H9 (cell line): ENCODE measurements around the gene PKMYT1. TPM values are rescaled to one million over a fixed set of nuclear protein-coding genes. Genes with fewer than 3 reads are reported as not detected.

Source experiments
- DNase-seq: peaks from one replicate; pipeline ENCODE4 v3.0.0-alpha.2; 2017
- H2AFZ ChIP-seq: one replicate; pipeline ENCODE4 v1.6.1; 2013; ENCODE audit warnings: mild to moderate bottlenecking, low read length, control low read depth, moderate library complexity
- H2AK5ac ChIP-seq: 2 replicates; pipeline ENCODE4 v1.6.1; 2013; ENCODE audit warnings: low read length, control low read depth, mixed read lengths; ENCODE audit not compliant: insufficient read length
- H2BK120ac ChIP-seq: one replicate; pipeline ENCODE4 v1.6.1; 2013; ENCODE audit warnings: low read depth, mild to moderate bottlenecking, low read length, control low read depth, inconsistent platforms; ENCODE audit not compliant: poor library complexity, severe bottlenecking
- H2BK12ac ChIP-seq: 2 replicates; pipeline ENCODE4 v1.6.1; 2013; ENCODE audit warnings: low read length, control low read depth, mixed read lengths, low read depth; ENCODE audit not compliant: insufficient read length
- H2BK15ac ChIP-seq: 2 replicates; pipeline ENCODE4 v1.6.1; 2013; ENCODE audit warnings: low read depth, low read length, control low read depth
- H2BK20ac ChIP-seq: one replicate; pipeline ENCODE4 v1.6.1; 2013; ENCODE audit warnings: low read depth, mild to moderate bottlenecking, low read length, control low read depth, inconsistent platforms; ENCODE audit not compliant: poor library complexity, severe bottlenecking
- H2BK5ac ChIP-seq: 2 replicates; pipeline ENCODE4 v1.6.1; 2013; ENCODE audit warnings: low read length, control low read depth, mixed read lengths; ENCODE audit not compliant: insufficient read length
- H3K14ac ChIP-seq: 2 replicates; pipeline ENCODE4 v1.6.1; 2013; ENCODE audit warnings: low read length, control low read depth; ENCODE audit not compliant: insufficient read depth
- H3K18ac ChIP-seq: 2 replicates; pipeline ENCODE4 v1.6.1; 2013; ENCODE audit warnings: low read depth, mild to moderate bottlenecking, mixed read lengths, low read length, control low read depth; ENCODE audit not compliant: insufficient read length
- H3K23ac ChIP-seq: 2 replicates; pipeline ENCODE4 v1.6.1; 2013; ENCODE audit warnings: low read length, control low read depth, mixed read lengths, low read depth; ENCODE audit not compliant: insufficient read length
- H3K23me2 ChIP-seq: 2 replicates; pipeline ENCODE4 v1.6.1; 2013; ENCODE audit warnings: low read depth, mild to moderate bottlenecking, mixed read lengths, low read length, control low read depth; ENCODE audit not compliant: insufficient read length, poor library complexity, severe bottlenecking
- H3K27ac ChIP-seq: 2 replicates; pipeline ENCODE4 v1.5.1; 2013; ENCODE audit warnings: low read length, control low read depth, mixed read lengths, low read depth; ENCODE audit not compliant: insufficient read length
- H3K27me3 ChIP-seq: 2 replicates; pipeline ENCODE4 v1.6.1; 2013; ENCODE audit warnings: low read length, control low read depth, inconsistent platforms; ENCODE audit not compliant: insufficient read depth
- H3K4ac ChIP-seq: 2 replicates; pipeline ENCODE4 v1.6.1; 2013; ENCODE audit warnings: low read depth, mild to moderate bottlenecking, control low read depth, inconsistent platforms, low read length, moderate library complexity
- H3K4me1 ChIP-seq: 2 replicates; pipeline ENCODE4 v1.6.1; 2013; ENCODE audit warnings: low read length, control low read depth, inconsistent platforms; ENCODE audit not compliant: insufficient read depth
- H3K4me2 ChIP-seq: 2 replicates; pipeline ENCODE4 v1.6.1; 2013; ENCODE audit warnings: low read length, control low read depth, mixed read lengths; ENCODE audit not compliant: insufficient read length, insufficient read depth
- H3K56ac ChIP-seq: 2 replicates; pipeline ENCODE4 v1.6.1; 2013; ENCODE audit warnings: low read depth, mild to moderate bottlenecking, mixed read lengths, low read length, control low read depth; ENCODE audit not compliant: insufficient read length
- H3K79me1 ChIP-seq: 2 replicates; pipeline ENCODE4 v1.6.1; 2013; ENCODE audit warnings: low read depth, mild to moderate bottlenecking, moderate library complexity, low read length, control low read depth, inconsistent platforms; ENCODE audit not compliant: insufficient read depth, poor library complexity, severe bottlenecking
- H3K79me2 ChIP-seq: 2 replicates; pipeline ENCODE4 v1.6.1; 2013; ENCODE audit warnings: low read length, control low read depth, inconsistent platforms; ENCODE audit not compliant: insufficient read depth
- H3K9ac ChIP-seq: 2 replicates; pipeline ENCODE4 v1.6.1; 2013; ENCODE audit warnings: low read length, control low read depth, mixed read lengths; ENCODE audit not compliant: insufficient read length; ENCODE audit errors: extremely low read depth
- H3K9me3 ChIP-seq: one replicate; pipeline ENCODE4 v1.6.1; 2013; ENCODE audit warnings: low read depth, low read length, inconsistent platforms; ENCODE audit not compliant: control insufficient read depth
- H3T11ph ChIP-seq: one replicate; pipeline ENCODE4 v1.6.1; 2013; ENCODE audit warnings: mild to moderate bottlenecking, low read length, control low read depth, inconsistent platforms
- H4K20me1 ChIP-seq: one replicate; pipeline ENCODE4 v1.6.1; 2013; ENCODE audit not compliant: control insufficient read depth, insufficient read length, insufficient read depth
- H4K5ac ChIP-seq: 2 replicates; pipeline ENCODE4 v1.6.1; 2013; ENCODE audit warnings: low read depth, mild to moderate bottlenecking, mixed read lengths, low read length, control low read depth; ENCODE audit not compliant: insufficient read length
- H4K8ac ChIP-seq: replicated peaks from 2 replicates; pipeline ENCODE4 v1.6.1; 2013; ENCODE audit warnings: low read length, control low read depth, mixed read lengths, low read depth; ENCODE audit not compliant: insufficient read length
- H4K91ac ChIP-seq: 2 replicates; pipeline ENCODE4 v1.6.1; 2013; ENCODE audit warnings: low read depth, mild to moderate bottlenecking, moderate library complexity, mixed read lengths, low read length, control low read depth; ENCODE audit not compliant: insufficient read length
- H3K27ac Mint-ChIP-seq, 3 experiments: 2 replicates in 2 of 3; 3 replicates in 1 of 3; pipeline ENCODE4 v1.8.0; 2020 to 2021; ENCODE audit warnings: mixed read lengths in 3 of 3, mild to moderate bottlenecking in 1 of 3, moderate library complexity in 1 of 3
- H3K27me3 Mint-ChIP-seq: 2 replicates; pipeline ENCODE4 v1.8.0; 2021; ENCODE audit warnings: low read depth, mild to moderate bottlenecking, moderate library complexity, mixed read lengths
- H3K36me3 Mint-ChIP-seq, 3 experiments: 2 replicates in 2 of 3; 3 replicates in 1 of 3; pipeline ENCODE4 v1.8.0; 2020 to 2021; ENCODE audit warnings: low read depth in 3 of 3, mixed read lengths in 3 of 3; ENCODE audit not compliant: insufficient read depth in 1 of 3
- H3K4me1 Mint-ChIP-seq, 2 experiments: 2 replicates each; pipeline ENCODE4 v1.8.0; 2020; ENCODE audit warnings: mixed read lengths in 2 of 2
- H3K4me3 Mint-ChIP-seq, 2 experiments: 2 replicates in 1 of 2; 3 replicates in 1 of 2; pipeline ENCODE4 v1.8.0; 2020 to 2021; ENCODE audit warnings: mild to moderate bottlenecking in 2 of 2, mixed read lengths in 2 of 2, moderate library complexity in 1 of 2
- H3K9me3 Mint-ChIP-seq, 2 experiments: 2 replicates in 1 of 2; 3 replicates in 1 of 2; pipeline ENCODE4 v1.8.0; 2020; ENCODE audit warnings: mild to moderate bottlenecking in 2 of 2, mixed read lengths in 2 of 2, moderate library complexity in 1 of 2
- WGBS: extraction: QIAGEN DNeasy Blood & Tissue Kit; methylation state at CpG from one replicate; pipeline ENCODE4 v1.1.7; 2013; ENCODE audit warnings: missing lambda C conversion rate, low lambda C conversion rate, mixed read lengths; ENCODE audit not compliant: insufficient read length; ENCODE audit errors: extremely low coverage; 5-methylcytosine and 5-hydroxymethylcytosine counted together
- total RNA-seq: library from RNA; stranded (reverse); gene quantifications from 2 replicates; pipeline ENCODE4 v1.2.1, GENCODE V29; 2021
- TF ChIP-seq, protein P1 (sequence below): fragments of 200-600 bp; sonication (generic); conservative IDR thresholded peaks from 3 replicates; pipeline ENCODE4 v1.8.0; 2021; ENCODE audit warnings: antibody characterized with exemption, mild to moderate bottlenecking

Gene PKMYT1
- total RNA-seq, 1 experiment from 2014 or later: 114 TPM

DNA sequence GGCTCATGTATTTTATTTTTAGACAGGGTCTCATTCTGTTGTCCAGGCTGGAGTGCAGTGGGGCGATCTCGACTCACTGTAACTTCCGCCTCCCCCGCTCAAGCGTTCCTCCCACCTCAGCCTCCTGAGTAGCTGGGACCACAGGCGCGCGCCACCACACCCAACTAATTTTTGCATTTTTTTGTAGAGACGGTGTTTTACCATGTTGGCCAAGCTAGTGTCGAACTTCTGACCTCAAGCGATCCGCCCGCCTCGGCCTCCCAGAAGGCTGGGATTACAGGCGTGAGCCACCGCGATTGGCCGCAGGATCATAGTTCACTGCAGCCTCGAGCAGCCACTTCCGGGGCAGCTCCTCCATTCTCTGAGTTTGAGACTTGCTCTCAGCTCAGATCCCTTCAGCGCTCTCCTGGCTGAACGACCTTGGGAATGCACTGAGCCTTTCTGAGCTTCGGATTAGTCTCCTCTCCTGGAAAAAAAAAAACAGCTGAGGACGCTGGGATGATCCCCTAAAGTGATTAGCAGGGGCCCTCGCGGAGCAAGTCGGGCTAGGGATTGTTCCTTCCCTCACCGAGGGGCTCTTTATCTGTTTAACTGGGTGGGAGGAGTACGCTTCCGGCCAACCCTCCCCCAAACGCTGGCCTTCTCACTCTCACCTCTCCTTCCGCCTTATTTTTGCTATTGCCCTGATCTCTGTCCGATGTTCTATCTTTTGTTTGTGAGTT lies 1.1 kb upstream of the PKMYT1 start:
- Mint-ChIP-seq H3K27me3 (peaks cover 6% of the 10 kb centered on the region), H3K4me3 (peak overlapping the region; percentile 87 to 90), H3K4me1 (peaks cover 26 to 31% of the 10 kb centered on the region in 2 experiments)

More for the DNA sequence above, 1.1 kb upstream of the PKMYT1 start:
- no peaks in the 10 kb centered on the region for H3K79me1 ChIP-seq
- H4K5ac ChIP-seq: no peak overlapping the region
- H3K56ac ChIP-seq: no peak overlapping the region
- no peaks in the 10 kb centered on the region; the same call in 1 of the 2 replicates for H3K79me2 ChIP-seq
- DNase-seq: peak; percentile 75
- H3K4me2 ChIP-seq: peak overlapping the region; percentile 28
- no peak overlapping the region for H4K8ac ChIP-seq
- H3K23ac ChIP-seq: no peak overlapping the region
- TF ChIP-seq, protein P1, sequence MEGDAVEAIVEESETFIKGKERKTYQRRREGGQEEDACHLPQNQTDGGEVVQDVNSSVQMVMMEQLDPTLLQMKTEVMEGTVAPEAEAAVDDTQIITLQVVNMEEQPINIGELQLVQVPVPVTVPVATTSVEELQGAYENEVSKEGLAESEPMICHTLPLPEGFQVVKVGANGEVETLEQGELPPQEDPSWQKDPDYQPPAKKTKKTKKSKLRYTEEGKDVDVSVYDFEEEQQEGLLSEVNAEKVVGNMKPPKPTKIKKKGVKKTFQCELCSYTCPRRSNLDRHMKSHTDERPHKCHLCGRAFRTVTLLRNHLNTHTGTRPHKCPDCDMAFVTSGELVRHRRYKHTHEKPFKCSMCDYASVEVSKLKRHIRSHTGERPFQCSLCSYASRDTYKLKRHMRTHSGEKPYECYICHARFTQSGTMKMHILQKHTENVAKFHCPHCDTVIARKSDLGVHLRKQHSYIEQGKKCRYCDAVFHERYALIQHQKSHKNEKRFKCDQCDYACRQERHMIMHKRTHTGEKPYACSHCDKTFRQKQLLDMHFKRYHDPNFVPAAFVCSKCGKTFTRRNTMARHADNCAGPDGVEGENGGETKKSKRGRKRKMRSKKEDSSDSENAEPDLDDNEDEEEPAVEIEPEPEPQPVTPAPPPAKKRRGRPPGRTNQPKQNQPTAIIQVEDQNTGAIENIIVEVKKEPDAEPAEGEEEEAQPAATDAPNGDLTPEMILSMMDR: no peak
- H3T11ph ChIP-seq: no peak overlapping the region
- no peak overlapping the region for H3K9ac ChIP-seq
- no peaks in the 10 kb centered on the region for H4K20me1 ChIP-seq
- no peaks in the 10 kb centered on the region for H3K27me3 ChIP-seq
- no peak overlapping the region for H2BK5ac ChIP-seq
- H2AFZ ChIP-seq: no peak overlapping the region
- H2BK12ac ChIP-seq: no peak overlapping the region
- H2AK5ac ChIP-seq: no peak overlapping the region
- H3K27ac ChIP-seq: no peak overlapping the region
- no peak overlapping the region for H2BK20ac ChIP-seq
- H3K18ac ChIP-seq: no peak overlapping the region
- H3K14ac ChIP-seq: no peak overlapping the region
- H2BK120ac ChIP-seq: no peak overlapping the region
- no peak overlapping the region for H2BK15ac ChIP-seq
- Mint-ChIP-seq H3K9me3 (no peaks in the 10 kb centered on the region), H3K27ac (peak overlapping the region; percentile 90 to 99 (median 91)), H3K36me3 (peaks cover 7 to 20% (median 15%) of the 10 kb centered on the region in 3 experiments; a peak in 6 of 7 replicates)
- H3K23me2 ChIP-seq: peaks cover 9% of the 10 kb centered on the region
- no peak overlapping the region for H3K4ac ChIP-seq
- H4K91ac ChIP-seq: no peak overlapping the region
- H3K9me3 ChIP-seq: no peaks in the 10 kb centered on the region
- H3K4me1 ChIP-seq: no peaks in the 10 kb centered on the region
- whole genome bisulfite sequencing: no CpG with 5 or more reads among the region's 33 CpGs
